ENCODE data around the gene C1QTNF8. TPM values are rescaled to one million over a fixed set of nuclear protein-coding genes. Genes with fewer than 3 reads are reported as not detected.
A peak's percentile ranks its signal among the peaks of the same experiment; 100 is the strongest.

C1QTNF8 gene
- polyA plus RNA-seq, 3 donors = 0.06 TPM; not detected in 2

DNA sequence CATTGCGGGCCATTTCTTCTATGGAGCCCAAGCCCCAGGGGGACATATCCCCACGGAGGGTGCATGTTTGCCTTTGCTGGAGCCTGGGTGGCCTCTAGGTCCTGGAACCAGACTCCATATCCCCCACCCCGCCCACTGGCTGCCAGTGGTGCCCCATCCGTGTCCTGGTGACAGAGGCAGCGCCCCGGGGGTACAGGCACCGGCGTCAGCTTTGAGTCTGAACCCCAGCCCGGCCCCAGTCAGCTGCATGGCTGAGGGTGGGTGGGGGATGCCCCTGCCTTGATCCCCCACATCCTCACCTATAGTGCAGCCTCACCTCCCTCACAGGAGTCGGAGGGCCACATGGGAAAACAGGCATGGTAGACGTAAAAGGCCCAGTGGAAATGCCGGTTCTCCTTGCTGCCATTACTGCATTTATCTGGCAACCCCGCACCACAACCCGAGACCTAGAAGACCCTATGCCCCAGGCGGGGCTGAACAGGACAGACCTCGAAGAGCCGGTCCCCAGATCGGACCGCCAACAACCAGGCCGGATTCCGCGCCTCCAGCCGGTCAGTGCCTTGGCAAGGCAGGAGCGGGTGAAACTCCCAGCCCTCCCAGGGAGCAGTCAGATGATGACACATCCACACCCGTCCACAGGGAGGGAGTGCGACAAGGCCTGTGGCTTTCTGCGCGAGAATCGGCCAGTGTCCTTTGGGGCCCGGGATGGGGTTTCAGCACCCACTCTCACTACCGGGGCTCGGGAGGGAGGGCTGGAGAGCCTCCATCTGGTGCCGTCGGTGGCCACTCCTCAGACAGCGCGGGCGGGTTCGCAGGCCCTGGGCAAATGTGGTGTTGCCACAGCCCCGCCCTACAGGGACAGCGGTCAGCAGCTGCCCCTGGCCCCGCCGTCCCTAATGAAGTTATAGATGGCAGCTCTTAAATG lies 35.4 kb downstream of the C1QTNF8 start:
- no peak for DNase-seq

DNA sequence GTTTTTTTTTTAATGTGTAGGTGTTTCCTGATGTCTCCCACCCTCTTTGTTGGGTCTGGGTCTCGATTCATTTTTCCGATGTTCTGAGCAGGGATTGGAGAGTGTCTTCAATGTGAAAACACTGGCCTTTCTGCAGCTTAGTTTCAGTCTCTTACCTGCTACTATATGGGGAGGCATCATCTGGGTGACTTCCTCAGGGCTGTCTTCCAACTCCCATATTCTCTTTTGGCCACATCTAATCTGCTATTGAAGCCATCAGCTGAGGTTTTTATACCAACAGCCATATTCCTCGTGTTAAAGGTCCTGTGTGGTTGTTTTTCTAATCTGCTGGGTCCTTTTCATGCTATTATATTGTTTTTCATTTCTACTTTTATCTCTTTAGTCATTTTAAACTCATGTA lies 36.7 kb downstream of the C1QTNF8 start:
- DNase-seq = no peak

DNA sequence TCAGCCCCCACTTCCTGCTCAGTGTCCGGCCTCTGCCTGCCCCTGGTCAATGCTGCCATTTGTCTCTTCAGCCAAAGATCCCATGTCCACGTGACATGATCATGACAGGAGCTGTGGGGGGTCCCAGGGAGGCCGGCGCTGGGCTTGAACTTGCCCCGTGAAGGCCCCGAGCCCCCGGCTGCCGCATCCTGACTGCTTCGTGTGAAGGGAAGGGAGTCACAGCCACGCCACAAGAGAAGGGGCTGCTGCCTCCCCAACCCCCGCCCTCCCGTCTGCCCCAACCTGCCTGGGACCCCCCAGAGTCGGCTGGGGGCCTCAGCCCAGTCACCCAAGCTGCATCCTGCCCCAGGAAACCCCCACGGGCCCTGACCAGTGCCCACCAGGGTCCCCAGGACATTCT lies 37.8 kb downstream of the C1QTNF8 start:
- no peak for DNase-seq

DNA sequence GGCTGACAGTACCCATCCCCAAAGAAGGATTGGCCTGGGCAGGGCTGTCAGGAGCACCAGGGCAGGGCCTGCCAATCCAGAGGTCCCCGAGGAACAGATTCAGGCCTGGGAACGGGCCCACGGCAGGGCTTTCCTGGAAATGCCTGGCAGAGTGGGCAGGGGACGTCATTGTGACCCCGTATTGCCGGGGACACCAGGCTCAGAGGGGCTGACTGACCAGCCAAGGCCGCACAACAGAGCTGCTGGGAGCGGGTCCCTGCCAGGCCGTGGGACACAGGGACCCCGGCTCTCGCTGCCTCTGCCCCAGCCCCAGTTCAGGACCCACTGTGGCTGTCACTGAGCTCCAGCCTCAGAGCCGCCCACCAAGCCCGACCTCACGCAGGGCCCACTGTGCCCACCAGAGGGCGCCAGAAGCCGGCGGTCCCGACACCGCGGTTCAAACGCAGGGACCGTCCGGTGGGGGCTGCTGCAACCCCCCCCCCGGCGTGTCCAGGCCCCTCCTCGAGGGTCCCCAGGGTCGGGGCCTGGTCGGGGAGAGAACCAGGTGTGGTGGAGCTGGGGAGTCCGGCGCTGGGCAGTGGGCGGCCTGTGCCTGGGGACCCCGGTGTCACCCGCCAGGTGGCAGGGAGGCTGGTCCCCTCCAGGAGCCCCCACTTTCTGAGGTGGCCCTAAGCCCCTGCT lies 38.7 kb downstream of the C1QTNF8 start:
- DNase-seq = no peak

DNA sequence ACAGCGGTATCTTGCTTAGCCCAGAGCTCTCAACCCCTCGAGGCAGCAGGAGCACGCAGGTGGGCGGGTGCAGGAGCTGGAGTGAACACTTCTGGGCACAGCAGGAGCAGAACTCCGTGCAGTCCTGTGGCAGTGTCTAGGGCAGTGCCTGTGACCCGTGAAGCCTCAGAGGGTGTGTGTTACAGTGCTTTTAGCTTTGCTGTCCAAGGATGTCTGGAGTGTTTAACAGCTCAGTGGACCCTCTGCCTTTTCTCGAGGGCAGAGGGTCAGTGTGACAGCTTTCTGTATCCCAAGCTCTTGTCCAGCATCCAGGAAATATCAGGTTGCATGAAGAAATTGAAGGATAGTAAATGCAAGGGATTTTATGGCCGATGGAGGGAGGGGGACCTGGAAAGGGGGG lies 39.8 kb downstream of the C1QTNF8 start:
- DNase-seq = peak; percentile 74

DNA sequence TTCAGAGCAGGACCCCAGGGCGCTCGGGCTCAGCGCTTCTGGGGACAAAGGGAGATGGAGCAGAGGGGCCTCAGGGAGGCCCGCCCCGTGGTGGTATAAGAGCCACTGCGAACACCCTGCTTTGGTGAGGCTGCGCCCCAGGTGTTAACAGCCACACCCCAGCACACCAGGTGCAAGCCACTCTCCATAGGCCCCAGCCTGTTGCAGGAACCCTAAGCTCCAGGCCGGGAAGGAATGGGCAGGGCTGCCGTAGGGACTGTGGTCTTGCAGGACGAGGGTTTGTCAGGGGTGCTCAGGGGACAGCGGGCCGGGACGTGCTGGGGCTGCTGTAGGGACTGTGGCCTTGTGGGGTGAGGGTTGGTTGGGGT lies 40.5 kb downstream of the C1QTNF8 start:
- DNase-seq = no peak

DNA sequence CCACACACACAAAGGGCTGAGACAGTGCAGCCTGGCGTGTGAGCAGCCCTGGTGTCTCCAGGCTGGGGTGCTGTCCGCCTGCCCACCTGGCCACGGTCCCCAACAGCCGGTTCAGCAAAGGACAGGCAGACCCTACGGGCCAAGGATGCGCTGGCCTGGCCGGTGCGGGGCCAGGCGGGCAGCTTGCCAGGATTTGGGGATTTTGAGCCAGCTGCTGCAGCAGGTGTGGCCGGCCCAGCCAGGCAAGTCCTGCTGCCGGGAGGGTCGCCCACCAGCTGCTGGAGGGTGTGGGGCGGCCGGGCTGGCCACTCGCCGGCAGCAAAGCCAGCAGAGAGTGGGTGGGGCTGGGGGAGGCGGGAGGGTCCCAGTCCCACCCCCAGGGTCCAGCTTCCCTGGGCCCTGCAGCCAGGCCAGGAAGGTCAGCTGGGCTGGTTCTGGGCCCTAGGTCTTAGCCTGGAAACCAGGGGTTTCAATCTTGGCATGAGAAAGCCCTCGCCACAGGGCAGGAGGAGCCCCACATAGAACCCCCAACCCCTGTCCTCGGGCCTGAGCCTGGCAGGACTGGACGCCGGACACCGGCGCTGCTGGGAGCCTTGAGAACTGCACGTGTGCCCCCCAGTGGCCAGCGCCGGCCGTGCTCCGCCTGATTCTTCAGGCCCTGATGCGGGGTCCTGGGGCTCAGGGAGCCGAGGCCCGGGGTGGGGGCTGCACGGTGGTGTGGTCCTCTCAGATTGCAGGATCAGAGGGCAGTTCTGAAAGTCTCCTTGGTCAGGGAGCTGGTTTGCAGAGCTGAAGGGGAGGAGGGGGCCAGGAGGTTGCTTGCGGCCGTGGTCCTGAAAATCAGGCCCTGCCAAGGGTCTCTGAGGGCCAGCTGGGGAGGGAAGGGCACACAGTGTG lies 41.1 kb downstream of the C1QTNF8 start:
- DNase-seq = no peak

DNA sequence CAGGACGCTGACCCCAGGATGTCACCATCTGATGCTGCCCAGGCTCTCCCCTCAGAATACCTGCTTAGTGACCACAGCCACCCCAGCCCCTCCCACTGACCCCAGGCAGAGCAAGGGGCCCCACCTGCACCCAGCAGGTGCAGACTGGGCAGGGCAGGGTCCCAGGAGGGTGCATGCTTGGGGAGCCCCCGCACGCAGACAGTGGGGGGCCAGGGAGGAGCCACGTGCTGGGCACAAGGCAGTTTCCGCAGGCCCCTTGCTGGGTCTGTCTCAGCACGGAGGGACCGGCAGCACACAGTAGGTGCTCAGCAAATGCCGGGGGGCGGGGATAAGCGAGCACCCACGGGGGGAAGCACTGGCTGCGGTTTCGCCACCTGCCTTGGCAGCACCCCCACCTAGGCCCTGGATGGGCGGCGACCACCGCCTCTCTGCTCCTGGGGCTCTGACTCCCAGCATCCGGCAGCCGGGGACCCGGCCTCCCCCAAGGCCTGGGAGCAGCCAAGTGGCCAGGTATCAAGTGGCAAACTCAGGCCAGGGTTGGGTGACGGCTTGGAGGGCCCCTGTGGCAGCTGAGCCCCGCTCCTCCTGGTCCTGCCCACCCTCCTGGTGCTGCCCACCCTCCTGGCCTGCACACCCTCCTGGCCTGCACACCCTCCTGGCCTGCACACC lies 42.2 kb downstream of the C1QTNF8 start:
- no peak for DNase-seq

DNA sequence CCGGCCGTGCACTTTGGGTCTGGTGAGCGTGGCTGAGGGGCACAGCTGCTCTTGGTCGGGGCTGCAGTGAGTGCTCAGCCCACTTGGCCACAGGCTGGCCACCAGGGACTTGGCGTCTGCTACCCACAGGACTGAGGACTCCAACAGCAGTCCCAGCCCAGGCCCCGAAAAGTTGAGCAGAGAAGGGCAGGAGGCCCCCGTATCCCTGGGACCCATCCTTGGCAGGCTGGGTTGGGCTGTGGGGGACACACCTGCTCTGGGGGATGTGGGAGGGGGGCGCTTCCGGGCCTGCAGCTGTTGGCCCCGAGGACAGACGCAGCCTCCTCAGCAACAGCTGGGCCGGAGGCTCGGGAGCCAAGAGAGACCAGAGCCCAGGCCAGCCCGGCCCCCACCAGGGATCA lies 42.9 kb downstream of the C1QTNF8 start:
- DNase-seq = no peak

DNA sequence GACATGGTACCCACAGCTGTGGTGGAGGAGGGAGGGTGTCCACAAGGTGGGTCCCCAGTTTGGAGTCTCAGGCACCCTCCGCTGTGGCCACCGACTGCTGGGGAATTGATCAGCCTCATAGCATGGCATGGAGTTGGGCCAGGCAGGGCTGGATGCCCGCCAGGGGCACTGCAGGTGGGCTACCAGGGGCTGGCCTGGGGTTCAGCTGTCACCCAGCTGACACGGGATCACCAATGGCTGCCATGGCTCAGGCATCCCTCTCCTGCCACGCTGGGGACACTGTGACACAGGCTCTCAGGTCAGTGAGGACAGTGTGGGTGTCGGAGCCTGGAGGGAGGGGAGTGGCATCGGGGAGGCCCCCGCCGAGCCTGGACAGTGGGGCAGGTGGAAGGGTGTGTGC lies 43.3 kb downstream of the C1QTNF8 start:
- DNase-seq = no peak

DNA sequence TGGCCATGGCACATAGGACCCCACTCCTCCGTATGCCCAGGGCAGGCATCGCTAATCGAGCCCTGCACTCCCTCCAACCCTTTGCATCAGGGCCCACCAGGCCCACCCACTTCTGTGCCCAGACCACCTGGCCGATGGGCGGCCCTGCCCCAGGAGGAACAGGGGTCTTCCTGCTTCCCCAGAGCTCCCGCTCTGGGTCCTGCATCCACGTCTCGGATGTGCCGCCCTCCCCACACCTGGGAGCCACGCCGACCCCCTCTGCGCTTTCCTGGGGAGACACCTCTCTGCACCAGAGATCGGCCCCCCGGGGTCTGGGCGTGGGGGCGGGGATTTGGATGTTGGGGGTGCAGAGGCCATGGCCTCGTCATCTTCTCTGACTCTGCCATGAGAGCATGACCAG lies 44.6 kb downstream of the C1QTNF8 start:
- DNase-seq = no peak

DNA sequence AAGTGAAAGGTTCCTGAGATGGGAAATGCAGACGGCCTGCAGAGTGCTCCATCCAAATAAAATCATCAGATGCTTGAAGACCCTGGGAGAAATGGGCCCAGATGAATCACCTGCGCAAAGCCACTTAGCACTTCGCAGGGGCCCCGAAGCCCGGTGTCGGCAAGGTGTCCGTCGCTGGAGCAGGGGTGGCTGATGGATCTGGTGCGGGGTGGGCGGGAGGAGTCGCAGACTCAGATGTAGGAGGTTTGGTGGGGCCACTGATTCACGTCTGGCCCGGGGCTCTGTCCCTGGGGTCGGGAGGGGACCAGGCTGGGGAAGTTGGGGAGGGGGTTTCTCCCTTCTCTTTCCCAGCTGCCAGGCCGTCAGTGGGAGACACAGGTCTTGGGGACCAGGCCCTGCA lies 45.1 kb downstream of the C1QTNF8 start:
- no peak for DNase-seq

DNA sequence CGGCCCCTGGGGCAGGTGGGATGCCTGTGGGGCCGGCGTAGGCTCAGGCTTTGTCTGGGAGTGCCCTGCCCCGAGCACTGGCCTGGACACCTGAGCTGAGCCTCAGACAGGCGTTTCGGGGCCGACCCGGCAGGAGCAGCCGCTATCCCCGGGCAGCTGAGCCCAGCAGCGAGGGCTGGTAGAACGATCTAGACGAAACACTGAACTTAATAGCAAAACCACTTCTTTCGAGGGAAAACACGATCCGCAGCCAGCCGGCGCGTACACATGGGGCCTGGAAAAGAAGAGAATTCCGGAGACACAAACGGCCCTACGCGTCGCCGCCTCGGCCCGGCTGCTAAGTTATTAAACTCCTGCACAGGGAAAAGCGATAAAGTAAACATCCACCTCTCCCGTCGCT lies 45.5 kb downstream of the C1QTNF8 start:
- no peak for DNase-seq

DNA sequence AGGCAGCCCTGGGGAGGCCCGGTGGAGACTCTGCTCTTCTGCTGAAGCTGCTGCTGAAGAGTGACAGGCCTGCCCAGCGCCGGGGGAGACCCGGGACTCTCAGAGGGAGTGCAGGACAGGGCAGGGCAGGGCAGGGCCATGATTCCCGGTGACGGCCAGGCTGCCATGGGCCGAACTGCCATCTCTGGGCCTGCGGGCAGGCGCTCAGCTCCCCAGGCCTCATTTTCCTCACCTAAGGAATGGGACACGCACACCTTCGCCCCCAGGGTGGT lies 46.1 kb downstream of the C1QTNF8 start:
- no peak for DNase-seq

DNA sequence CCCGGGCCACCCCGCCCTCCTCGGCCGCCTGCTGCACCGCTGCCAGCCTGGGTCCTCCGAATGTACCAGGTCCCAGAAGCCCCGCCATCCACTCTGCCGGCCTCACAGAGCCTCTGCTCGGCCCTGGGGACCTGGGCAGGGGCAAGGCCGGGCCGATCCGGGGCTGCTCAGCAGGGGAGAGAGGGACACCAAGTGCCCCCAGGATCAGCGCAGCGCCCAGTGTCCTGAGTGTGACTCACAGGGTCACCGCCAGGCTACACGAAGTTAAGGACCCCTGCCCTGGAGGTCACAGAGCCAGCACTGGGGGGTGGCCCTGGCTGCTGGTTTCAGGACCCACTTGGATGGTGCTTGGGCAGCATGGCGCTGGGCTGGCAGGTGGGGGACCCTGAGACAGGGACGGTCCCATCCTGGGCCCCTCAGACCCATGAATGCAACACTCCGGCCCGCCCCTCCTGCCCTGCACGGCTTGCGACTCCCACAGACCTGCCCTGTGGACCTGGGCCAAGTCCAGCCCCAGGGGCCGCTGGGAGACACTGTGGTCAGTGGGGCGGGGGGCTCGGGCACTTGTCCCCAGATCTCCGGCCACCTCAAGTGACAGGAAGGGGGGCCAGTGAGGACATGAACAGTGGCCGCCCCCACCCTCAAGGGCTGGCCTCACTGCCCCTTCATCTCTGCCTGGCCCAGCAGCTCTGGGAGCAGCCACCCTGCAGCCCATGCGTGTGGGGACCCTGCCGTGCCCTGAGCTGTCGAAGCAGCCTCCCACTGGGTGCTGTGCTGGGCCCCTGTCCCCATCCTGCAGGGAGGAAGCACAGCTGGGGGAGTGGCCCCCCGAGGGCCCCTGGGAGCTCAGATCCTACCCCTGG lies 46.7 kb downstream of the C1QTNF8 start:
- DNase-seq = no peak

DNA sequence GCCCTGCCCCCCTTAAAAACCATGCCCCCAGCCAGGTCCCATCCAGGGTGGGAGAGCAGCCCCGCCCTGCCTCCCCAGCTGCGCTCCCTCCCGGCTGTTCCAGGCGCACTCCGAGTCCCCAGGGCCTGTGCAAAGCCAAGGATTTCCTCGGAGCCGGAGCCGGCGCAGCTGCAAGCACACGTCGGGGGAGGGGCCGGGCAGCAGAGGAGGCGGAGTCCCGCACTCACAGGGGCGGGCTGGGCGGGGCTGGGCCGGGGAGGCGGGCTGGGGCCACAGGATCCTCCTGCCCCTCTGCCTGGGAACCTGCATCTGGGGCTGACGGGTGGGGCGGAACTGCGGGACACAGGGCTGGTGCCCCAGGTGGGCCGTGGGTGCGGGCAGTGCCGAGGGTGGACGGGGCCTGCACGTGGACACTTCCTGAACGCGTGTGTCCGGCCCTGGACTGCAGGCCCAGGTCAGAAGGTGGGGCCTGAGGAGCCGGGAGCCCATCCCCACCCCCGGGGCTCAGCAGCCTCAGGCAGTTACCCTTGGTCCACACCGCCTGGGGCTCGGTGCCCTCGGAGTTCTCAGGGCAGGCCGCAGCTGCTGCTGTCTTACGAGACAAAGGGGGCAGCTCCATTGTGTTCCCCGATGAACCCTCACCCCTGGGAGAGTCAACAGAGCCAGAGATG lies 47.5 kb downstream of the C1QTNF8 start:
- DNase-seq = peak; percentile 63

DNA sequence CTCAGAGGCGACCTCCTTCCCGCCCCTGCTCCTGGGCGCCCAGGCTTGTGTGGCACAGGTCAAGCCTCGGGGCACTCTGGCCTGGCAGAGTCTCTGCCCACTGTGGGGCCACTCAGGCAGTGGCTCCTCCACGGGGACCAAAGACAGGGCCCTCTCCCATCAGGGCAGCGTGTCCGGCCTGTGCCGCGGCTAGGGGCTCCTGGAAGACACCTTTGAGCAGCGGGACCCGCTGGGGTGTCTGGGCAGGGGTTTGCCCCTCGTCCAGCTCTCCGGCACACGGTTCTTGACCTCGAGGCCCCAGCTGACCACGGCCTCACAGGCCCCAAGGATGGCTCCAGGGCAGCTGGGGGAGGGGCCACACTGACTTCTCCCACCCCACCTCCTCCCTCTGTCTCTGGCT lies 48.2 kb downstream of the C1QTNF8 start:
- no peak for DNase-seq

DNA sequence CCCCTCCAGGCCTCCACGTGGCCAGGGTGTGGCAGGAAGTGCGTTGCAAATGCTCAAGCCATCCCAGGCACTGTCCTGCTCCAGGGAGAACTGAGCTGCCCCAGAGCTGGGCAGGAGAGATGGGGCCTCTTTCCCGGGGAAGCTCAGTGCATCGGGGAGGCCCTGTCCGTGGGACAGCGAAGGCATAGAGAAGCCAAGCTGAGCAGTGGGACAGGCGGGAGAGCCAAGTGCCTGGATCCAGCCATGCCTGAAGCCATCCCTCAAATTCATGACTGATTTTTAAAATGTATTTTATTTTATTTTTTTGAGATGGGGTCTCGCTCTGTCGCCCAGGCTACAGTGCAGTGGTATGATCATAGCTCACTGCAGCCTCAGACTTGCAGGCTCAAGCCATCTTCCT lies 48.9 kb downstream of the C1QTNF8 start:
- no peak for DNase-seq

DNA sequence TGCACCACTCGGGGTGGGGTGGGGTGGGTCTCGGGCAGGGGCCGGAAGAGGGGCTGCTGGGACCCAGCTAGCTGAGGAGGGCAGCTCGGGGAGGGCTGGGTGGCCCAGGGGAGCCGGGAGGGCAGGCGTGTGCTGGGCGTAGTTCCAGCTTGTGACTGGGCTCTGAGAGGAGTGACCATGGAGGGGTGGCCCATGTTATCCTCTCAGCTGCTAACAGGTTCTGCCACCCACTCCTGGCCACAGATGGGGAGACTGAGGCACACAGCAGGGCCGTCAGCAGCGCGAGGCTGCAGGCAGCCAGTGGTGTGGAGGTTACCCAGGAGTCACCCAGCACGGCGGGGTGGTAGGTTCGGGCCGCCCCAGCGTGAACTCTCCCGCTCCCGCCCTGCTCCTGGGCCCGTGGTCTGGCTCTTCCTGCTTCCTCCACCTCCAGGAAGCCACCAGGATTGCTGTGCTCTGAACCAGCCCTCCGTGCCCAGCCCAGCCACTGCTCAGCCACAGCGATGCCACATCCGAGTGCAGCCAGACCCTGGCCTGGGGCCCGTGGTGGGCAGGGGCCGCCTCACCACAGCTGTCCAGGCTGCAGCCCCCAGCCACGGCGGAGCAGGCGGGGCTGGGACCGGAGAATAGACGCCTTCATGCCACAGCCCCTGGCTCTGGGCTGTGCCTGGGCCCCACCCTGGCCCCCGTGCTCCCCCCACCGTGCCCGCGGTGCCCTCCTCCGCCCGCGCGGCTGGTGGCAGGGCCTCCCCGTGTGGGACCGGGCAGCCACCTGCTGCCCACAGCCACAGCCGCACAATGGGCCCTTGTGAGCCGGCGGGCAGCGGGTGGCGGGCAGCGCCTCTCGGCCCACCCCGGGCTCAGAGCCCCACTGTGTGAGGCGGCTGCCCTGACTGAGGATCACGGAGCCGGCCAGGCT lies 49.8 kb downstream of the C1QTNF8 start:
- DNase-seq = no peak
